GM12878 (cell line): ENCODE measurements around the gene FMNL3. TPM values are rescaled to one million over a fixed set of nuclear protein-coding genes. Genes with fewer than 3 reads are reported as not detected.

ENCODE experiments used
- ATAC-seq: fragments of 200-7000 bp; cut with Tn5 transposase; 3 replicates; pipeline ENCODE4 v1.9.1; 2020; ENCODE audit warnings: mild to moderate bottlenecking, moderate library complexity
- BruUV-seq: library from RNA; stranded (reverse); fragments of 400-500 nt; replicated peaks from 2 replicates; lab custom pipeline; 2021; lab: Mats Ljungman, UMichigan
- CTCF ChIA-PET: fragments of 300-600 bp; sonication (Branson Sonifier 250); formaldehyde crosslinking; extraction: SDS; loops from one replicate; lab custom pipeline; 2021; ENCODE audit warnings: inconsistent platforms; lab: Yijun Ruan, JAX
- POLR2A ChIA-PET: fragments of 350-600 bp; formaldehyde crosslinking; extraction: SDS; loops from one replicate; lab custom pipeline; 2021; ENCODE audit warnings: inconsistent platforms; lab: Charles Lee
- RAD21 ChIA-PET: fragments of 300-600 bp; sonication (Branson Sonifier 250); formaldehyde crosslinking; loops from one replicate; lab custom pipeline; 2023; ENCODE audit warnings: antibody characterized with exemption; ENCODE audit not compliant: unreplicated experiment; lab: Charles Lee
- SMC1A ChIA-PET: fragments of 300-600 bp; sonication (Branson Sonifier 250); formaldehyde crosslinking; loops from one replicate; lab custom pipeline; 2023; ENCODE audit not compliant: unreplicated experiment, uncharacterized antibody; lab: Charles Lee
- DNase-seq: peaks from one replicate; pipeline ENCODE4 v3.0.0-alpha.2; 2011; ENCODE audit warnings: low read depth, low spot score
- FAIRE-seq: peaks from 3 replicates; lab custom pipeline; 2011; peaks lifted over from hg19 to GRCh38; lab: Jason Lieb, UNC
- H2AFZ ChIP-seq: 2 replicates; pipeline ENCODE4 v1.6.0; 2011; ENCODE audit warnings: low read depth, low read length, control low read depth; ENCODE audit not compliant: control insufficient read depth
- H3K27ac ChIP-seq: 2 replicates; pipeline ENCODE4 v1.5.1; 2011; ENCODE audit warnings: control low read depth; ENCODE audit not compliant: control insufficient read depth, insufficient read depth
- H3K27me3 ChIP-seq, 2 experiments: replicated peaks in 1 of 2; 2 replicates each; pipeline versions ENCODE4 v1.6.0 to v1.6.1; 2011; ENCODE audit warnings: low read length in 1 of 2; ENCODE audit not compliant: control insufficient read depth in 2 of 2, insufficient read depth in 2 of 2
- H3K36me3 ChIP-seq, 2 experiments: 2 replicates each; pipeline ENCODE4 v1.5.1; 2011; ENCODE audit warnings: low read length in 1 of 2; ENCODE audit not compliant: control insufficient read depth in 2 of 2, insufficient read depth in 2 of 2
- H3K4me1 ChIP-seq: 2 replicates; pipeline ENCODE4 v1.6.1; 2011; ENCODE audit warnings: mild to moderate bottlenecking, low read length, moderate library complexity, mixed read lengths; ENCODE audit not compliant: control insufficient read depth, insufficient read depth
- H3K4me2 ChIP-seq: 2 replicates; pipeline ENCODE4 v1.6.0; 2011; ENCODE audit warnings: control low read depth; ENCODE audit not compliant: control insufficient read depth, insufficient read depth
- H3K4me3 ChIP-seq: fragments of 200-600 bp; sonication (generic); 2 replicates; pipeline ENCODE4 v1.5.1; 2016
- H3K79me2 ChIP-seq: 2 replicates; pipeline ENCODE4 v1.6.0; 2011; ENCODE audit warnings: low read length; ENCODE audit not compliant: control insufficient read depth, insufficient read depth
- H3K9ac ChIP-seq: 2 replicates; pipeline ENCODE4 v1.8.0; 2011; ENCODE audit warnings: low read length, control low read depth, mixed read lengths; ENCODE audit not compliant: control insufficient read depth, insufficient read depth
- H3K9me3 ChIP-seq: replicated peaks from 3 replicates; pipeline ENCODE4 v1.5.1; 2011; ENCODE audit warnings: mild to moderate bottlenecking, low read length; ENCODE audit not compliant: control insufficient read depth, insufficient read depth
- H4K20me1 ChIP-seq: 2 replicates; pipeline ENCODE4 v1.6.0; 2011; ENCODE audit not compliant: control insufficient read depth, insufficient read depth
- BCLAF1 ChIP-seq: fragments of 450-650 bp; IDR thresholded peaks from 2 replicates; pipeline ENCODE4 v1.6.1; 2017; ENCODE audit warnings: antibody characterized with exemption, mild to moderate bottlenecking, moderate library complexity
- WGBS: methylation state at CpG from one replicate; pipeline ENCODE4 v1.1.6; 2016; ENCODE audit warnings: low lambda C conversion rate; ENCODE audit not compliant: insufficient replicate concordance, insufficient coverage; ENCODE audit errors: missing lambda C conversion rate; 5-methylcytosine and 5-hydroxymethylcytosine counted together
- in situ Hi-C: fragments of 300-500 bp; cut with MboI; formaldehyde crosslinking; loops from 9 replicates; pipeline ENCODE4 v1.14.3; 2018; ENCODE audit warnings: mixed read lengths
- intact Hi-C: fragments of 100-400 bp; cut with micrococcal nuclease; formaldehyde crosslinking; loops from one replicate; pipeline ENCODE4 v1.14.2; 2022; ENCODE audit not compliant: unreplicated experiment
- polyA plus RNA-seq, 11 experiments: library from polyadenylated mRNA; depleted of rRNA in 4 of 11; unstranded in 6 of 11; stranded (reverse) in 5 of 11; fragments of >200 nt; fragmentation: Nextera tagmentation in 4 of 11; fragmentation: Illumina TruSeq in 1 of 11; extraction: Ambion mirVana in 4 of 11; extraction: Trizol in 1 of 11; gene quantifications; 1 replicate in 1 of 11; 2 replicates in 10 of 11; pipeline versions ENCODE4 v1.2.1 to v1.2.3, GENCODE V29; 2011 to 2016; ENCODE audit warnings: inconsistent platforms in 2 of 11, missing spikeins in 2 of 11, low read depth in 1 of 11
- total RNA-seq, 4 experiments: library from RNA; depleted of rRNA in 3 of 4; stranded (reverse); fragments of >200 nt in 3 of 4; fragmentation: Illumina TruSeq in 1 of 4; extraction: Trizol in 1 of 4; gene quantifications; 2 replicates each; pipeline versions ENCODE4 v1.2.1 to v1.2.3, GENCODE V29; 2013 to 2021
- TF ChIP-seq, protein P1 (sequence below): fragments of 450-650 bp; IDR thresholded peaks from 2 replicates; pipeline ENCODE4 v1.6.1; 2018; ENCODE audit warnings: mild to moderate bottlenecking, low read depth, moderate library complexity; ENCODE audit not compliant: partially characterized antibody

The FMNL3 gene
- total and polyA plus RNA-seq, 10 of the 15 experiments (the other 5 are each of a cell fraction or from before 2014, with no cell fraction given) = 3.0 to 64.9 (median 30.9) TPM

DNA sequence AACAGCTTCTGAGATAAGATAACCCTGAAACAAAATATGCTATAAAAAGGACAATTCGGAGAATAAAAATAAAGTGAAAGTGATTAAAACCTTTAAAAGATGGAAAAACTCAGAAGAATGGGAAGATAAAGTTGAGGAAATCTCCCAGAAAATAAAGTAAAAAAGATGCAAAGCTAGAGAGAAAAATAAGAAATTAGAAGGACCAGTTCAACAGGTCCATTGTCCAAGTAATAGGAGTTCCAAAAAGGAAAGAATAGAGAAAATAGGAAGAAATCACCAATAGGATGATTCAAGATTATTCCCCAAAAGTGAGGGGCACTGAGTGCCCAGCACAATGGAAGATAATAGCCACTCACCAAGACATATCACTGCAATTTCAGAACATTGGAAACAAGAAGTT, 88.6 kb downstream of the FMNL3 start:
- FAIRE-seq = no peak

More for the DNA sequence above, 88.6 kb downstream of the FMNL3 start:
- no peaks in the 10 kb centered on the region for H3K79me2 ChIP-seq
- H3K27ac ChIP-seq = no peak overlapping the region
- no peaks in the 10 kb centered on the region for H3K36me3 ChIP-seq
- no peak overlapping the region for H2AFZ ChIP-seq
- H3K4me3 ChIP-seq = no peak overlapping the region
- peaks cover 15% of the 10 kb centered on the region for H3K4me1 ChIP-seq
- ChIA-PET SMC1A (interaction anchor here (0.6 to 1.4 kb wide), 4 partner anchors 8 to 269 kb away, joined by 3 read pairs; no protein-coding TSS in a partner anchor), CTCF (interaction anchor here (0.7 to 7.6 kb wide), 7 partner anchors 15 to 287 kb away, joined by 3 to 57 read pairs (median 4); no protein-coding TSS in a partner anchor), RAD21 (interaction anchor here (1.1 kb wide), 1 partner anchor 260 kb away, joined by 3 read pairs; no protein-coding TSS in a partner anchor), POLR2A (interaction anchor here (0.8 kb wide), 1 partner anchor 155 kb away, joined by 4 read pairs; no protein-coding TSS in a partner anchor)
- no peaks in the 10 kb centered on the region; the same call in 2 of the 3 replicates for H3K9me3 ChIP-seq
- no peak overlapping the region for H3K4me2 ChIP-seq
- in situ Hi-C loops = no loop called here
- DNase-seq (no peak), ATAC-seq (no peak)
- H4K20me1 ChIP-seq = no peaks in the 10 kb centered on the region
- TF ChIP-seq, protein P1, sequence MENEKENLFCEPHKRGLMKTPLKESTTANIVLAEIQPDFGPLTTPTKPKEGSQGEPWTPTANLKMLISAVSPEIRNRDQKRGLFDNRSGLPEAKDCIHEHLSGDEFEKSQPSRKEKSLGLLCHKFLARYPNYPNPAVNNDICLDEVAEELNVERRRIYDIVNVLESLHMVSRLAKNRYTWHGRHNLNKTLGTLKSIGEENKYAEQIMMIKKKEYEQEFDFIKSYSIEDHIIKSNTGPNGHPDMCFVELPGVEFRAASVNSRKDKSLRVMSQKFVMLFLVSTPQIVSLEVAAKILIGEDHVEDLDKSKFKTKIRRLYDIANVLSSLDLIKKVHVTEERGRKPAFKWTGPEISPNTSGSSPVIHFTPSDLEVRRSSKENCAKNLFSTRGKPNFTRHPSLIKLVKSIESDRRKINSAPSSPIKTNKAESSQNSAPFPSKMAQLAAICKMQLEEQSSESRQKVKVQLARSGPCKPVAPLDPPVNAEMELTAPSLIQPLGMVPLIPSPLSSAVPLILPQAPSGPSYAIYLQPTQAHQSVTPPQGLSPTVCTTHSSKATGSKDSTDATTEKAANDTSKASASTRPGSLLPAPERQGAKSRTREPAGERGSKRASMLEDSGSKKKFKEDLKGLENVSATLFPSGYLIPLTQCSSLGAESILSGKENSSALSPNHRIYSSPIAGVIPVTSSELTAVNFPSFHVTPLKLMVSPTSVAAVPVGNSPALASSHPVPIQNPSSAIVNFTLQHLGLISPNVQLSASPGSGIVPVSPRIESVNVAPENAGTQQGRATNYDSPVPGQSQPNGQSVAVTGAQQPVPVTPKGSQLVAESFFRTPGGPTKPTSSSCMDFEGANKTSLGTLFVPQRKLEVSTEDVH = no peak
- TF ChIP-seq BCLAF1 = no peak
- WGBS = 95% methylated on average over 1 of the region's 1 CpG
- no peak overlapping the region for H3K9ac ChIP-seq
- no TSS peak for BruUV-seq
- intact Hi-C loops = no loop called here
- no peaks in the 10 kb centered on the region for H3K27me3 ChIP-seq
